WERI-Rb-1 (cell line): ENCODE results near the gene TTLL1.

ENCODE experiments used
- DNase-seq: peaks from one replicate; pipeline ENCODE4 v3.0.0-alpha.2; 2020
- H3K27ac ChIP-seq: fragments of 250-450 bp; sonication (Bioruptor Pico); 2 replicates; pipeline ENCODE4 v1.5.1; 2020; ENCODE audit warnings: mild to moderate bottlenecking, moderate library complexity
- H3K27me3 ChIP-seq: fragments of 250-450 bp; sonication (Bioruptor Pico); 2 replicates; pipeline ENCODE4 v1.5.1; 2021; ENCODE audit warnings: mild to moderate bottlenecking, low read depth, moderate library complexity; ENCODE audit not compliant: insufficient read depth, severe bottlenecking
- H3K36me3 ChIP-seq: fragments of 250-450 bp; sonication (Bioruptor Pico); 2 replicates; pipeline ENCODE4 v1.5.1; 2020; ENCODE audit warnings: mild to moderate bottlenecking, moderate library complexity
- H3K4me3 ChIP-seq: 2 replicates; pipeline ENCODE4 v1.5.1; 2011; ENCODE audit warnings: low read depth, mild to moderate bottlenecking, control low read depth, low read length
- H3K9me3 ChIP-seq: fragments of 250-450 bp; sonication (Bioruptor Pico); 2 replicates; pipeline ENCODE4 v1.5.1; 2021; ENCODE audit warnings: mild to moderate bottlenecking, moderate library complexity; ENCODE audit not compliant: severe bottlenecking
- TF ChIP-seq, protein P1 (sequence below): IDR thresholded peaks from 2 replicates; pipeline ENCODE4 v1.5.1; 2011; ENCODE audit warnings: low read depth, mild to moderate bottlenecking, control low read depth, inconsistent platforms, low read length

TTLL1 gene

DNA sequence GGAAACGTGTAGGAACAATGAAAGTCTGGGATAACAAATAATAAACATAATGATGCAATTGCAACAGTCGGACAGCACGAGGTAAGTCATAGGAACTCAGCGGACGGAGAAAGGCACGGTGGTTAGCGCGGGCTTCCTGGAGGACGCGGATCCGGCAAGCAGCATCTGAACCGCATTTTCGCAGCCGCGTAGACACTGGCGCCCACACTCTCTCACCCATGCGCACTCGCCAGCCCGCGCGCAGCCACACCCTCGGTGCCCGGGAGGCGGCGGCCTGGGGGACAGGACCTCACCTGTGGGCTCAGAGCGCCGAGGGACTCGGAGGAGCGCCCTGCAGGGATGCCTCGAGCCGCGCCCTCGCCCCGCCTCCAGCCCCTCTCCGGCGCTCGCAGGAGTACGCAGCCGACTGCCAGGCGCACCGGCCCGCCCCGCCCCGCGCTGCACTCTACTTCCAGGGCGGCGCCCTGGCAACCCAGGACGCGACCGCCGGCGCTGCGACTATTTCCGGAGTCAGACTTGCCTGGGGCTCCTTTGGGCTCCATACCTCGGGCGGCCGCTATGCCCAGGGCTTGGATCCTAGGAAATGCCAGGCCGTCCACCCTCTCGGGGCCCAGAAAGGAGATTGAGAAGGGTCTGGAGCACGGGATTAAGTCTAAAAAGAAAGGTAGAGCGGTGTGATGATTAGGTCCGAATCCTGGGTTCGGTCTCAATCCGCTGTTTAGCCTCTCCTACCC is at the start of gene TTLL1:
TSS of gene TTLL1 (minus strand) at position 408 of the 734 bp plus-strand sequence. CDS start 13,805 bp downstream, outside the sequence.
- Histone ChIP-seq H3K27ac (peak within 1 kb of the TSS; percentile 58), H3K9me3 (no peaks in the 10 kb centered on the region), H3K36me3 (no peaks in the 10 kb centered on the region), H3K27me3 (no peaks in the 10 kb centered on the region), H3K4me3 (peak within 1 kb of the TSS; percentile 73)
- peak; percentile 91 for DNase-seq
- TF ChIP-seq, protein P1, sequence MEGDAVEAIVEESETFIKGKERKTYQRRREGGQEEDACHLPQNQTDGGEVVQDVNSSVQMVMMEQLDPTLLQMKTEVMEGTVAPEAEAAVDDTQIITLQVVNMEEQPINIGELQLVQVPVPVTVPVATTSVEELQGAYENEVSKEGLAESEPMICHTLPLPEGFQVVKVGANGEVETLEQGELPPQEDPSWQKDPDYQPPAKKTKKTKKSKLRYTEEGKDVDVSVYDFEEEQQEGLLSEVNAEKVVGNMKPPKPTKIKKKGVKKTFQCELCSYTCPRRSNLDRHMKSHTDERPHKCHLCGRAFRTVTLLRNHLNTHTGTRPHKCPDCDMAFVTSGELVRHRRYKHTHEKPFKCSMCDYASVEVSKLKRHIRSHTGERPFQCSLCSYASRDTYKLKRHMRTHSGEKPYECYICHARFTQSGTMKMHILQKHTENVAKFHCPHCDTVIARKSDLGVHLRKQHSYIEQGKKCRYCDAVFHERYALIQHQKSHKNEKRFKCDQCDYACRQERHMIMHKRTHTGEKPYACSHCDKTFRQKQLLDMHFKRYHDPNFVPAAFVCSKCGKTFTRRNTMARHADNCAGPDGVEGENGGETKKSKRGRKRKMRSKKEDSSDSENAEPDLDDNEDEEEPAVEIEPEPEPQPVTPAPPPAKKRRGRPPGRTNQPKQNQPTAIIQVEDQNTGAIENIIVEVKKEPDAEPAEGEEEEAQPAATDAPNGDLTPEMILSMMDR = no peak

DNA sequence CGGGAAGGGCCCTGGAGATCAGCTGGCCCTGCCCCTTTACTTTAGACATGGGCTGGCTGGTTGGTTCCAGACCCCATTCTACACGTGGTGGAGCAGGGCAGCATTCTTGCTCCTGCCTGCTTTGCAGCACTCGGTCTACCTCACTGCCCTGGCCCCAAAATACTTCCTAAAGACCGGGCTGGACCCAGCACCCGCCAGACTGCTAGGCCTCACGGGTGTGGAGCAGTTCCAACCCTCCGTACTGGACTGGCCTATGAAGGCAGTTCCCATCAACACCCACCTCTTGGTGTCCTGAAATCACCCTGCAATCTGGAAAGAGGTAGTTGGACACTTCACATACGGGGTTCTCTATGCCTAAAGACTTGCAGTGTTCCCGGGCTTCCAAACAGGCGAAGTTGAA is 47.6 kb upstream of the TTLL1 start:
- Histone ChIP-seq H3K36me3 (peaks cover 88% of the 10 kb centered on the region), H3K4me3 (no peak overlapping the region), H3K27me3 (no peaks in the 10 kb centered on the region), H3K9me3 (no peaks in the 10 kb centered on the region), H3K27ac (no peak overlapping the region)
- TF ChIP-seq, protein P1 = no peak
- no peak for DNase-seq

DNA sequence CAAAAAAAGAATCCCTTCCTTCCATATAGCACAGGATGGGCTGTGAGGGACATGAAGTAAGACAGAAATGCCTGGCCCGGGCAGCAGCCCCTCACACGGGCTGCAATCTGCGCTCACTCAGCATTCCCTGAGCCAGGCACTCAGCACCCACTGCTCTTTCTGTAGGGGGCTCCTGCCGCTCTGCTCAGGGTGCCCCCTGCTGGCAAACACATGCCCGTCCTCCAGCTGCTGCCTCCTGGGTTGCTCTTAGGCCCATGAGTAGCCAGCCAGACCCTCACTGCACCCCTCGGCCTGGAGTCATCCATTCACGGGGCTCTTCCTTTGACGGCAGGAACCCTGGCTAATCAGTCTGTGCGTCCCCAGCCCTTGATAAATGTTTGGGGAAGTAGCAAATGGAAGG is 47.1 kb upstream of the TTLL1 start:
- Histone ChIP-seq H3K4me3 (no peak overlapping the region), H3K9me3 (no peaks in the 10 kb centered on the region), H3K36me3 (peaks cover 90% of the 10 kb centered on the region), H3K27ac (no peak overlapping the region), H3K27me3 (no peaks in the 10 kb centered on the region)
- peak; percentile 61 for DNase-seq
- TF ChIP-seq, protein P1 = peak; percentile 94

DNA sequence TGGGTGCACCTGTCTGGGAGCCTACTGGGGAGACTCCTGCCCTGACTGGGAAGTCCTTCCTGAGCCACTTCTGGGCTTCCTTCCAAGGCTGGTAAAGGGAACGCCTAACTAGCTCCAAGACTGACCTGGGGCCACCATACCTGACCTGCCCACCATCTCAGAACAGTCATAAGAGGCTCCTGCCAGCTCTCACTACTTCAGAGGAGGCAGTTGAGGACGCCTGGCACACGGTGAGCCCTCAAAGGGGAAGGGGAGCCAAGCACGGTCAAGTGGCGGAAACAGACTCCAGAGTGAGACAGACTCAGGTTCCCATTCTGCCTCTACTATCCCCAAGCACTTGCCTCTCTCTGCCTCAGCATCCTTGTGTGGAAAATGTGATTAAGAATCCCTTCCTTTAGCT is 46.4 kb upstream of the TTLL1 start:
- TF ChIP-seq, protein P1 = no peak
- peaks cover 90% of the 10 kb centered on the region for H3K36me3 ChIP-seq
- H3K27ac ChIP-seq = no peak overlapping the region
- DNase-seq = no peak
- H3K4me3 ChIP-seq = no peak overlapping the region
- H3K9me3 ChIP-seq = no peaks in the 10 kb centered on the region
- no peaks in the 10 kb centered on the region for H3K27me3 ChIP-seq

DNA sequence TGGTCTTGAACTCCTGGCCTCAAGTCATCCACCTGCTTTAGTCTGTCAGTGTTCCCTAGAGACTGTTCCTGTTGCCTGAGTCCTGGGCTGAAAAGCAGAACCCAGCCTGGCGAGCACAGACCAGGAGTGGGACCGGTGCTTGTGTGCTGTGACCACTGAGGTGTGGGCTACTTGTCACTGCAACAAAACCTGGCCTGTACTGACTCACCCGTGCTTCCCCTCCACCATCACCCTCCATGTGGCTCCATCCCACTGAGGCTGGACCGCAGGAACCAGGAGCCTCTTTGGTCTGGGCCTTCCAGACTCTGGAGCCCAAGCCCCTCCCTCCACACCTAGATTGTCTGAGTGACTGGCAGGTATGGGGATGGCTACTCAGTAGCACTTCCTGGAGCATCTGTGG is 45.4 kb upstream of the TTLL1 start:
- Histone ChIP-seq H3K4me3 (no peak overlapping the region), H3K36me3 (peaks cover 80% of the 10 kb centered on the region), H3K27ac (no peak overlapping the region), H3K9me3 (no peaks in the 10 kb centered on the region), H3K27me3 (no peaks in the 10 kb centered on the region)
- TF ChIP-seq, protein P1 = no peak
- no peak for DNase-seq

DNA sequence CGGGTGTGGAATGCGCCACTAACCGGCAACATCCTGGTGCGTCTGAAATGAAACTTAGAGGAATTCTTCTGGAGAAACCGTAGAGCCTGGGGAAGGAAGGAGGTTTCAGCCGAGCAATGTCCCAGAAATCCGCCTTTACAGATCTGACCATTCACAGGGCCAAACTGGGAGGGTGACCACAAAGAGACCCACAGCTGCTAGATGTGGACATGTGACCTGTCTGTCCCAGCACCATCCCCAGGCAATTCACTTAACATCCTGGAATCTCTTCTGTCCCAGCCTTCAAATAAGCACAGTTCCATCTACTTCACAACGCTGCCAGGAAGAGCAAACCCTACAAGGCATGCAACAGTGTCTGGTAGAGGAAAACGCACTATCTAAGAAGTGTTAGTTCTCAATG is 44.2 kb upstream of the TTLL1 start:
- TF ChIP-seq, protein P1 = no peak
- no peak for DNase-seq
- no peaks in the 10 kb centered on the region for H3K27me3 ChIP-seq
- no peaks in the 10 kb centered on the region for H3K9me3 ChIP-seq
- no peak overlapping the region for H3K27ac ChIP-seq
- H3K4me3 ChIP-seq = no peak overlapping the region
- H3K36me3 ChIP-seq = peaks cover 70% of the 10 kb centered on the region
